HepG2 (cell line): Measurements from ENCODE around the gene SIGLEC6. TPM values are rescaled to one million over a fixed set of nuclear protein-coding genes. Genes with fewer than 3 reads are reported as not detected.

Experiments
- ATAC-seq: fragments of 200-7000 bp; cut with Tn5 transposase; 3 replicates; pipeline ENCODE4 v1.9.1; 2020; ENCODE audit warnings: mild to moderate bottlenecking, moderate library complexity
- BruUV-seq: library from RNA; stranded (reverse); fragments of 400-500 nt; replicated peaks from 2 replicates; lab custom pipeline; 2021; lab: Mats Ljungman, UMichigan
- CTCF ChIA-PET: fragments of 300-600 bp; formaldehyde crosslinking; extraction: SDS; loops from one replicate; lab custom pipeline; 2021; ENCODE audit warnings: low total read pairs, inconsistent platforms, low intra/inter-chr PET ratio; lab: Yijun Ruan, JAX
- POLR2A ChIA-PET: fragments of 350-600 bp; sonication (Branson Sonifier 250); formaldehyde crosslinking; loops from one replicate; lab custom pipeline; 2020; ENCODE audit warnings: antibody characterized with exemption, inconsistent platforms; lab: Yijun Ruan, JAX
- DNase-seq: peaks from one replicate; pipeline ENCODE4 v3.0.0-alpha.2; 2015; ENCODE audit warnings: low spot score
- FAIRE-seq: peaks from 3 replicates; lab custom pipeline; 2011; peaks lifted over from hg19 to GRCh38; lab: Jason Lieb, UNC
- H2AFZ ChIP-seq: one replicate; pipeline ENCODE4 v1.6.1; 2011; ENCODE audit warnings: low read length, inconsistent platforms
- H3K27ac ChIP-seq: fragments of 300-600 bp; 3 replicates; pipeline ENCODE4 v1.8.0; 2011; ENCODE audit warnings: mixed run types, mild to moderate bottlenecking, mixed read lengths, low read length, inconsistent platforms; ENCODE audit not compliant: insufficient read depth; ENCODE audit errors: extremely low read length
- H3K27me3 ChIP-seq, 2 experiments: fragments of 200-600 bp in 1 of 2; 2 replicates in 1 of 2; 3 replicates in 1 of 2; pipeline versions ENCODE4 v1.6.0 to v1.8.0; 2011; ENCODE audit warnings: low read length in 2 of 2, mild to moderate bottlenecking in 2 of 2, moderate library complexity in 2 of 2, inconsistent platforms in 1 of 2; ENCODE audit not compliant: insufficient read depth in 2 of 2, control insufficient read depth in 1 of 2
- H3K36me3 ChIP-seq, 2 experiments: fragments of 200-600 bp in 1 of 2; replicated peaks in 1 of 2; 2 replicates in 1 of 2; 3 replicates in 1 of 2; pipeline versions ENCODE4 v1.5.1 to v1.8.0; 2011; ENCODE audit warnings: low read length in 2 of 2, inconsistent platforms in 1 of 2; ENCODE audit not compliant: insufficient read depth in 2 of 2, control insufficient read depth in 1 of 2
- H3K4me1 ChIP-seq: 2 replicates; pipeline ENCODE4 v1.5.1; 2012; ENCODE audit warnings: low read length, inconsistent platforms; ENCODE audit not compliant: insufficient read depth
- H3K4me2 ChIP-seq: 2 replicates; pipeline ENCODE4 v1.6.0; 2011; ENCODE audit warnings: low read depth, low read length, inconsistent platforms
- H3K4me3 ChIP-seq, 3 experiments: fragments of 200-600 bp in 1 of 3; sonication (generic), shearing (Covaris generic) in 1 of 3; replicated peaks in 1 of 3; 2 replicates each; pipeline ENCODE4 v1.5.1; 2011 to 2016; ENCODE audit warnings: low read length in 3 of 3, inconsistent platforms in 2 of 3, low read depth in 2 of 3, mild to moderate bottlenecking in 2 of 3, control low read depth in 1 of 3, mixed read lengths in 1 of 3; ENCODE audit not compliant: insufficient read depth in 1 of 3
- H3K79me2 ChIP-seq: one replicate; pipeline ENCODE4 v1.6.1; 2011; ENCODE audit warnings: low read length, inconsistent platforms; ENCODE audit not compliant: insufficient read depth
- H3K9ac ChIP-seq: 2 replicates; pipeline ENCODE4 v1.6.0; 2011; ENCODE audit warnings: mild to moderate bottlenecking, low read depth, low read length, inconsistent platforms; ENCODE audit not compliant: insufficient read depth
- H3K9me3 ChIP-seq: 2 replicates; pipeline ENCODE4 v1.5.1; 2012; ENCODE audit warnings: mild to moderate bottlenecking, low read length
- H4K20me1 ChIP-seq: 2 replicates; pipeline ENCODE4 v1.6.0; 2011; ENCODE audit warnings: inconsistent platforms, mild to moderate bottlenecking, low read length, moderate library complexity; ENCODE audit not compliant: insufficient read depth
- BATF2 ChIP-seq: sonication (generic); formaldehyde crosslinking; IDR thresholded peaks from 2 replicates; pipeline ENCODE4 v1.8.0; 2022; ENCODE audit warnings: mild to moderate bottlenecking, missing genetic modification reagents, moderate library complexity
- HMG20B ChIP-seq: conservative IDR thresholded peaks from 2 replicates; pipeline ENCODE4 v1.6.1; 2016; ENCODE audit warnings: missing genetic modification reagents, missing compliant biosample characterization
- HMGXB3 ChIP-seq: sonication (generic); formaldehyde crosslinking; IDR thresholded peaks from 2 replicates; pipeline ENCODE4 v1.4.0; 2020; ENCODE audit warnings: missing genetic modification reagents, borderline replicate concordance
- NR2F1 ChIP-seq, 2 experiments: fragments of 450-650 bp in 1 of 2; formaldehyde crosslinking in 1 of 2; IDR thresholded peaks; 2 replicates each; pipeline versions ENCODE4 v1.5.0 to v1.6.1; 2016 to 2020; ENCODE audit warnings: mild to moderate bottlenecking in 1 of 2, missing compliant biosample characterization in 1 of 2, missing genetic modification reagents in 1 of 2, moderate library complexity in 1 of 2
- PBX3 ChIP-seq: sonication (generic); formaldehyde crosslinking; IDR thresholded peaks from 2 replicates; pipeline ENCODE4 v1.8.1; 2023; ENCODE audit warnings: missing genetic modification reagents, inconsistent platforms, borderline replicate concordance
- TFAP4 ChIP-seq: sonication (generic); IDR thresholded peaks from 2 replicates; pipeline ENCODE4 v1.6.1; 2016; ENCODE audit warnings: low read depth, borderline replicate concordance
- TFDP2 ChIP-seq: sonication (generic); formaldehyde crosslinking; IDR thresholded peaks from 2 replicates; pipeline ENCODE4 v1.4.0; 2020; ENCODE audit warnings: missing genetic modification reagents
- TOE1 ChIP-seq: sonication (generic); formaldehyde crosslinking; IDR thresholded peaks from 2 replicates; pipeline ENCODE4 v1.4.0; 2020; ENCODE audit warnings: mild to moderate bottlenecking, missing genetic modification reagents
- ZNF550 ChIP-seq: sonication (generic); formaldehyde crosslinking; IDR thresholded peaks from 2 replicates; pipeline ENCODE4 v1.4.0; 2020; ENCODE audit warnings: mild to moderate bottlenecking, missing genetic modification reagents, borderline replicate concordance
- ZNF564 ChIP-seq: sonication (generic); formaldehyde crosslinking; IDR thresholded peaks from 2 replicates; pipeline ENCODE4 v1.8.1; 2023; ENCODE audit warnings: mild to moderate bottlenecking, missing genetic modification reagents
- ZNF678 ChIP-seq: sonication (generic); formaldehyde crosslinking; IDR thresholded peaks from 2 replicates; pipeline ENCODE4 v1.4.0; 2020; ENCODE audit warnings: mild to moderate bottlenecking, missing genetic modification reagents
- ZSCAN22 ChIP-seq: sonication (generic); formaldehyde crosslinking; IDR thresholded peaks from 2 replicates; pipeline ENCODE4 v1.4.0; 2020; ENCODE audit warnings: mild to moderate bottlenecking, missing genetic modification reagents
- WGBS: methylation state at CpG from one replicate; pipeline ENCODE4 v1.1.6; 2017; ENCODE audit warnings: low lambda C conversion rate; 5-methylcytosine and 5-hydroxymethylcytosine counted together
- in situ Hi-C: cut with HindIII; loops from 2 replicates; pipeline ENCODE4 v1.10.0; 2017; ENCODE audit warnings: low pct_unique_long_range_greater_than_20kb; ENCODE audit not compliant: extremely low pct_ligation_motif_present
- intact Hi-C: fragments of 100-400 bp; cut with micrococcal nuclease; formaldehyde crosslinking; loops from one replicate; pipeline ENCODE4 v1.10.0; 2022; ENCODE audit not compliant: unreplicated experiment
- polyA plus RNA-seq, 8 experiments: library from polyadenylated mRNA; depleted of rRNA in 3 of 8; stranded (reverse) in 7 of 8; unstranded in 1 of 8; fragments of >200 nt; fragmentation: Illumina TruSeq in 4 of 8; extraction: Trizol in 4 of 8; gene quantifications; 2 replicates each; pipeline versions ENCODE4 v1.2.1 to v1.2.3, GENCODE V29; 2011 to 2016; ENCODE audit warnings: low read depth in 4 of 8, missing spikeins in 1 of 8, mixed read lengths in 1 of 8; ENCODE audit not compliant: insufficient read depth in 1 of 8
- total RNA-seq, 5 experiments: library from RNA; depleted of rRNA; stranded (reverse); fragments of >200 nt; fragmentation: Illumina TruSeq; extraction: Trizol; gene quantifications; 2 replicates each; pipeline ENCODE4 v1.2.3, GENCODE V29; 2016; ENCODE audit warnings: low read depth in 1 of 5

The SIGLEC6 gene
- total and polyA plus RNA-seq, 2 of the 13 experiments (the other 11 are each of a cell fraction or from before 2014, with no cell fraction given) = not detected

- no peak for TF ChIP-seq HMGXB3 (CRISPR knock-in tag)
Observed at GRCh38 chr19:51497666-51498065, 33.8 kb downstream of the SIGLEC6 start (continued).

GRCh38 chr19:51493776-51494175 lies 37.7 kb downstream of the SIGLEC6 start:
- no peak for DNase-seq
- Histone ChIP-seq H3K4me2 (no peak overlapping the region), H3K36me3 (no peaks in the 10 kb centered on the region), H3K27me3 (peaks cover 0 to 1% of the 10 kb centered on the region in 2 experiments; a peak in 2 of 5 replicates), H3K4me3 (no peak overlapping the region), H3K4me1 (no peaks in the 10 kb centered on the region), H4K20me1 (no peaks in the 10 kb centered on the region), H3K9me3 (no peaks in the 10 kb centered on the region), H2AFZ (no peak overlapping the region), H3K79me2 (no peaks in the 10 kb centered on the region), H3K9ac (no peak overlapping the region), H3K27ac (no peak overlapping the region)
- in situ Hi-C loops (no loop called here), intact Hi-C loops (no loop called here)
- no TSS peak for BruUV-seq
- ATAC-seq = no peak
- POLR2A ChIA-PET = no interaction called here
- no peak for FAIRE-seq
- CTCF ChIA-PET = no interaction called here
- 0% methylated on average over 2 of the region's 2 CpGs for WGBS
- TF ChIP-seq BATF2 (CRISPR knock-in tag) (no peak), ZNF564 (no peak), PBX3 (CRISPR knock-in tag) (no peak), TFDP2 (CRISPR knock-in tag) (no peak), TFAP4 (no peak), ZNF550 (CRISPR knock-in tag) (no peak), HMG20B (CRISPR knock-in tag) (no peak), ZNF678 (CRISPR knock-in tag) (no peak), NR2F1 (CRISPR knock-in tag; IDR thresholded peaks at IDR 0.05) (no peak), TOE1 (CRISPR knock-in tag) (no peak), ZSCAN22 (CRISPR knock-in tag) (no peak)
